Right atrium auricular region (tissue), 2 donors: ENCODE measurements around the gene MAPK8. TPM values are rescaled to one million over a fixed set of nuclear protein-coding genes. Genes with fewer than 3 reads are reported as not detected.
A peak's percentile ranks its signal among the peaks of the same experiment; 100 is the strongest.

Source experiments
- DNase-seq: peaks from one replicate; pipeline ENCODE4 v3.0.0-alpha.2; 2019; ENCODE audit warnings: low spot score
- H3K27ac ChIP-seq, 2 donors: fragments of 200-600 bp; sonication (generic); 1 replicate in 1 of 2; 2 replicates in 1 of 2; pipeline ENCODE4 v1.5.1; 2016 to 2019
- H3K27me3 ChIP-seq, 2 donors: fragments of 200-600 bp; sonication (generic); one replicate each; pipeline versions ENCODE4 v1.5.1 to v1.6.0; 2017 to 2019
- H3K36me3 ChIP-seq: fragments of 200-600 bp; sonication (generic); one replicate; pipeline ENCODE4 v1.5.1; 2016
- H3K4me1 ChIP-seq, 2 donors: fragments of 200-600 bp; sonication (generic); one replicate each; pipeline versions ENCODE4 v1.5.1 to v1.6.0; 2017 to 2019
- H3K4me3 ChIP-seq, 2 donors: fragments of 200-600 bp; sonication (generic); 1 replicate in 1 of 2; 2 replicates in 1 of 2; pipeline ENCODE4 v1.5.1; 2017 to 2019; ENCODE audit warnings: mild to moderate bottlenecking in 1 of 2, moderate library complexity in 1 of 2
- H3K9me3 ChIP-seq, 2 donors: fragments of 200-600 bp; sonication (generic); one replicate each; pipeline ENCODE4 v1.5.1; 2019
- CTCF ChIP-seq, 2 donors: fragments of 200-600 bp; sonication (generic); IDR thresholded peaks; one replicate each; pipeline ENCODE4 v1.5.1; 2019; ENCODE audit warnings: antibody characterized with exemption in 2 of 2
- total RNA-seq, 2 donors: library from RNA; depleted of rRNA; stranded (reverse); fragments of >200 nt; gene quantifications; one replicate each; pipeline ENCODE4 v1.1.0, GENCODE V29; 2016

MAPK8 gene
- total RNA-seq, 2 donors from 2014 or later = 22.3 to 26.5 TPM

DNA sequence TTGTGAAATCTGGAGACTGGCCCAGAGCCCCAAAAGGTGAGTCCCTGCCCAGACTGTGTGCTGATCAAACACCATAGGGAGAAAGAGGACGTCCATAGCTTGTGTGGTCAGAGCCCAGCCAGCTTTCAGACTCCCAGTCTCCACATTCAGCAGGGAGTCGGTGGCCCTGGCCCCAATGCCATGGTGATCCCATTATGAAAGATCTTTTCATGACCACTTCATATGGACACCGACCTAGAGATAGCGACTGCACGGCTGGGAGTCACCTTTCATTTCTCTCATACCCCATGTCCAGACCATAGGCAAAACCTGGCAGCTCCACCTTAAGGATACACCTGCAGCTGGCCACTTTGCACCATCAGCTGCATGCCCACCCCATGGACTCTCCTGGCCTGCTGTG, 172.0 kb downstream of the MAPK8 start:
- Histone ChIP-seq H3K4me1 (no peaks in the 10 kb centered on the region), H3K27ac (no peak overlapping the region), H3K27me3 (no peaks in the 10 kb centered on the region), H3K9me3 (no peaks in the 10 kb centered on the region), H3K36me3 (no peaks in the 10 kb centered on the region), H3K4me3 (no peak overlapping the region)
- TF ChIP-seq CTCF (IDR thresholded peaks at IDR 0.05) = no peak
- DNase-seq = peak; percentile 26

- H3K27ac ChIP-seq = no peak overlapping the region
- H3K27me3 ChIP-seq = no peaks in the 10 kb centered on the region
- H3K4me1 ChIP-seq = no peaks in the 10 kb centered on the region
- peak; percentile 46 for DNase-seq
- no peak for TF ChIP-seq CTCF (IDR thresholded peaks at IDR 0.05)
- no peak overlapping the region for H3K4me3 ChIP-seq
- H3K9me3 ChIP-seq = no peaks in the 10 kb centered on the region
- H3K36me3 ChIP-seq = no peaks in the 10 kb centered on the region
Observed at GRCh38 chr10:48478980-48479811, 172.7 kb downstream of the MAPK8 start.

- Histone ChIP-seq H3K27me3 (no peaks in the 10 kb centered on the region), H3K27ac (no peak overlapping the region), H3K4me3 (no peak overlapping the region), H3K9me3 (no peaks in the 10 kb centered on the region), H3K4me1 (no peaks in the 10 kb centered on the region), H3K36me3 (no peaks in the 10 kb centered on the region)
- no peak for TF ChIP-seq CTCF (IDR thresholded peaks at IDR 0.05)
- peak; percentile 26 for DNase-seq
Observed at GRCh38 chr10:48480397-48481374, 174.2 kb downstream of the MAPK8 start.

GRCh38 chr10:48481385-48481784, 174.9 kb downstream of the MAPK8 start:
- TF ChIP-seq CTCF (IDR thresholded peaks at IDR 0.05) = no peak

DNA sequence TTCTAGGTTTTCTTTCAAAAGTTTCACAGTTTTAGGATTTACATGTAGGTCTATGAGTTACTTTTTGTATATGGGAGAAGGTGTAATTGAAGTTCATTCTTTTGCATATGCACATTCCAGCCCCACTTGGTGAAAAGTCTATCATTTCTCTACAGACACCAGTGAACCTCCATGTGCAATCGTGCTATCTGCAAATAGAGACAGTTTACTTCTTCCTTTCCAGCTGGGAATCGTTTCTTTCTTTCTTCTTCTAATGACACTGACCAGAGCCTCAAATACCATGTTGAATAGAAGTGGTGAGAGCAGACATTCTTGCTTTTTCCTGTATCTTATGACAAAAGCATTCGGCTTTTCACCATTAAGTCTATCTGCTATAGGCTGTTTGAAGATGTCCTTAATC, 175.7 kb downstream of the MAPK8 start:
- TF ChIP-seq CTCF (IDR thresholded peaks at IDR 0.05) = no peak
- no peak for DNase-seq
- Histone ChIP-seq H3K36me3 (no peaks in the 10 kb centered on the region), H3K9me3 (no peaks in the 10 kb centered on the region), H3K27me3 (no peaks in the 10 kb centered on the region), H3K27ac (no peak overlapping the region), H3K4me1 (no peaks in the 10 kb centered on the region), H3K4me3 (no peak overlapping the region)

More at GRCh38 chr10:48481385-48481784, 174.9 kb downstream of the MAPK8 start:
- Histone ChIP-seq H3K9me3 (no peaks in the 10 kb centered on the region), H3K27ac (no peak overlapping the region), H3K27me3 (no peaks in the 10 kb centered on the region), H3K4me1 (no peaks in the 10 kb centered on the region), H3K36me3 (no peaks in the 10 kb centered on the region), H3K4me3 (no peak overlapping the region)
- no peak for DNase-seq
